Caco-2 (cell line): Measurements from ENCODE around the gene NT5C1B. TPM values are rescaled to one million over a fixed set of nuclear protein-coding genes. Genes with fewer than 3 reads are reported as not detected.

ENCODE experiments used
- BruUV-seq: library from RNA; stranded (reverse); fragments of 400-500 nt; replicated peaks from 2 replicates; lab custom pipeline; 2021; lab: Mats Ljungman, UMichigan
- CTCF ChIA-PET: fragments of 300-600 bp; sonication (Branson Sonifier 250); formaldehyde crosslinking; loops from one replicate; lab custom pipeline; 2022; ENCODE audit warnings: antibody characterized with exemption; lab: Charles Lee
- POLR2A ChIA-PET: fragments of 300-600 bp; sonication (Branson Sonifier 250); formaldehyde crosslinking; loops from one replicate; lab custom pipeline; 2022; ENCODE audit warnings: antibody characterized with exemption; lab: Charles Lee
- DNase-seq, 2 experiments: peaks; one replicate each; pipeline versions ENCODE4 v3.0.0 to v3.0.0-alpha.2; 2020 to 2022
- H3K27me3 ChIP-seq: replicated peaks from 2 replicates; pipeline ENCODE4 v1.6.0; 2011; ENCODE audit warnings: low read length; ENCODE audit not compliant: control insufficient read depth, insufficient read depth
- H3K36me3 ChIP-seq: 2 replicates; pipeline ENCODE4 v1.5.1; 2011; ENCODE audit warnings: low read length; ENCODE audit not compliant: control insufficient read depth, insufficient read depth
- H3K4me1 ChIP-seq: fragments of 250-450 bp; sonication (Bioruptor Pico); 2 replicates; pipeline ENCODE4 v1.5.1; 2020; ENCODE audit warnings: mild to moderate bottlenecking
- H3K4me3 ChIP-seq: 2 replicates; pipeline ENCODE4 v1.5.1; 2011; ENCODE audit warnings: low read depth, mild to moderate bottlenecking, control low read depth, low read length
- H3K9me3 ChIP-seq: fragments of 250-450 bp; sonication (Bioruptor Pico); 2 replicates; pipeline ENCODE4 v1.5.1; 2020; ENCODE audit warnings: mild to moderate bottlenecking, moderate library complexity
- H3K27ac Mint-ChIP-seq: one replicate; pipeline ENCODE4 v1.8.0; 2022; ENCODE audit warnings: mixed read lengths; ENCODE audit not compliant: unreplicated experiment
- H3K27me3 Mint-ChIP-seq: one replicate; pipeline ENCODE4 v1.8.0; 2022; ENCODE audit warnings: mixed read lengths; ENCODE audit not compliant: insufficient read depth, unreplicated experiment
- H3K36me3 Mint-ChIP-seq: one replicate; pipeline ENCODE4 v1.8.0; 2022; ENCODE audit warnings: mild to moderate bottlenecking, mixed read lengths; ENCODE audit not compliant: insufficient read depth, unreplicated experiment
- H3K4me1 Mint-ChIP-seq: one replicate; pipeline ENCODE4 v1.8.0; 2022; ENCODE audit warnings: low read depth, mixed read lengths; ENCODE audit not compliant: unreplicated experiment
- H3K4me3 Mint-ChIP-seq: one replicate; pipeline ENCODE4 v1.8.0; 2022; ENCODE audit warnings: mild to moderate bottlenecking, moderate library complexity, mixed read lengths; ENCODE audit not compliant: unreplicated experiment
- H3K9me3 Mint-ChIP-seq: one replicate; pipeline ENCODE4 v1.8.0; 2022; ENCODE audit warnings: mixed read lengths; ENCODE audit not compliant: unreplicated experiment
- CTCF ChIP-seq, 2 experiments: fragments of 200-600 bp in 1 of 2; IDR thresholded peaks; 1 replicate in 1 of 2; 2 replicates in 1 of 2; pipeline versions ENCODE4 v1.5.1 to v1.8.0; 2011 to 2022; ENCODE audit warnings: antibody characterized with exemption in 1 of 2, control low read depth in 1 of 2, inconsistent platforms in 1 of 2, low read depth in 1 of 2, low read length in 1 of 2, mild to moderate bottlenecking in 1 of 2, moderate library complexity in 1 of 2; ENCODE audit not compliant: insufficient read depth in 1 of 2, severe bottlenecking in 1 of 2, unreplicated experiment in 1 of 2
- intact Hi-C: fragments of 100-400 bp; cut with micrococcal nuclease; formaldehyde crosslinking; loops from one replicate; pipeline ENCODE4 v1.10.0; 2022; ENCODE audit not compliant: unreplicated experiment
- total RNA-seq: library from RNA; stranded (reverse); gene quantifications from 2 replicates; pipeline ENCODE4 v1.2.3, GENCODE V29; 2022

The NT5C1B gene
- total RNA-seq, 1 experiment from 2014 or later: not detected

- intact Hi-C loops: no loop called here
- H3K27me3 ChIP-seq: no peaks in the 10 kb centered on the region; the same call in 1 of the 2 replicates
- no peaks in the 10 kb centered on the region for H3K9me3 ChIP-seq
- Mint-ChIP-seq H3K27me3 (peaks cover 6% of the 10 kb centered on the region), H3K27ac (no peak overlapping the region), H3K4me3 (no peak overlapping the region), H3K9me3 (no peaks in the 10 kb centered on the region), H3K4me1 (no peaks in the 10 kb centered on the region), H3K36me3 (no peaks in the 10 kb centered on the region)
- H3K36me3 ChIP-seq: no peaks in the 10 kb centered on the region
- no peaks in the 10 kb centered on the region for H3K4me1 ChIP-seq
- CTCF ChIA-PET: no interaction called here
- BruUV-seq: no TSS peak
- POLR2A ChIA-PET: no interaction called here
- no peak overlapping the region for H3K4me3 ChIP-seq
- DNase-seq: no peak
- TF ChIP-seq CTCF (IDR thresholded peaks at IDR 0.05; ENCODE audit: insufficient read depth in 1 of 2, low read depth in 1 of 2, low read length in 1 of 2, severe bottlenecking in 1 of 2, unreplicated experiment in 1 of 2): no peak
Measured at GRCh38 chr2:18540872-18541271, 48.5 kb downstream of the NT5C1B start.

GRCh38 chr2:18536697-18537096 lies 52.7 kb downstream of the NT5C1B start:
- no peak overlapping the region for H3K4me3 Mint-ChIP-seq
- intact Hi-C loops: no loop called here
- ChIA-PET POLR2A (no interaction called here), CTCF (no interaction called here)
- peaks cover 3% of the 10 kb centered on the region for H3K27me3 Mint-ChIP-seq
- Histone ChIP-seq H3K36me3 (no peaks in the 10 kb centered on the region), H3K9me3 (no peaks in the 10 kb centered on the region), H3K4me3 (no peak overlapping the region), H3K4me1 (no peaks in the 10 kb centered on the region), H3K27me3 (no peaks in the 10 kb centered on the region)
- no peaks in the 10 kb centered on the region for H3K9me3 Mint-ChIP-seq
- no peak for TF ChIP-seq CTCF (IDR thresholded peaks at IDR 0.05; ENCODE audit: insufficient read depth in 1 of 2, low read depth in 1 of 2, low read length in 1 of 2, severe bottlenecking in 1 of 2, unreplicated experiment in 1 of 2)
- BruUV-seq: no TSS peak
- no peak for DNase-seq
- H3K27ac Mint-ChIP-seq: no peak overlapping the region
- no peaks in the 10 kb centered on the region for H3K4me1 Mint-ChIP-seq
- no peaks in the 10 kb centered on the region for H3K36me3 Mint-ChIP-seq

- H3K9me3 ChIP-seq: no peaks in the 10 kb centered on the region
- Mint-ChIP-seq H3K4me1 (peaks cover 5% of the 10 kb centered on the region), H3K27me3 (no peaks in the 10 kb centered on the region), H3K27ac (no peak overlapping the region), H3K9me3 (no peaks in the 10 kb centered on the region), H3K4me3 (no peak overlapping the region), H3K36me3 (no peaks in the 10 kb centered on the region)
- TF ChIP-seq CTCF (IDR thresholded peaks at IDR 0.05; ENCODE audit: insufficient read depth in 1 of 2, low read depth in 1 of 2, low read length in 1 of 2, severe bottlenecking in 1 of 2, unreplicated experiment in 1 of 2): no peak
- ChIA-PET CTCF (no interaction called here), POLR2A (no interaction called here)
- no peaks in the 10 kb centered on the region for H3K4me1 ChIP-seq
- H3K4me3 ChIP-seq: no peak overlapping the region
- BruUV-seq: no TSS peak
- no peaks in the 10 kb centered on the region for H3K27me3 ChIP-seq
- H3K36me3 ChIP-seq: no peaks in the 10 kb centered on the region
- intact Hi-C loops: no loop called here
- DNase-seq: no peak
Measured at GRCh38 chr2:18536100-18536499, 53.3 kb downstream of the NT5C1B start.
